IPS DF 4.7 (cell line): Measurements from ENCODE around the gene IL20.

Experiments
- DNase-seq: peaks from one replicate; pipeline ENCODE4 v3.0.0-alpha.2; 2013; ENCODE audit warnings: low spot score; ENCODE audit errors: extremely low read depth

Gene IL20

GRCh38 chr1:206901944-206902343 lies 36.5 kb downstream of the IL20 start:
- no peak for DNase-seq

- DNase-seq: no peak
These were observed 37.3 kb downstream of the IL20 start for GRCh38 chr1:206902702-206903101.

GRCh38 chr1:206903687-206904086 lies 38.3 kb downstream of the IL20 start:
- no peak for DNase-seq

- no peak for DNase-seq
These were observed 39.2 kb downstream of the IL20 start for GRCh38 chr1:206904423-206905142.

- no peak for DNase-seq
These were observed 40.1 kb downstream of the IL20 start for GRCh38 chr1:206905295-206906164.

GRCh38 chr1:206907304-206907991 lies 42.0 kb downstream of the IL20 start:
- DNase-seq: no peak

- no peak for DNase-seq
These were observed 42.6 kb downstream of the IL20 start for GRCh38 chr1:206908038-206908437.

GRCh38 chr1:206909161-206909882 lies 43.9 kb downstream of the IL20 start:
- DNase-seq: no peak

GRCh38 chr1:206909883-206910318 lies 44.5 kb downstream of the IL20 start:
- no peak for DNase-seq

- no peak for DNase-seq
These were observed 45.7 kb downstream of the IL20 start for GRCh38 chr1:206911064-206911663.

- no peak for DNase-seq
These were observed 47.1 kb downstream of the IL20 start for GRCh38 chr1:206912445-206913095.

- DNase-seq: no peak
These were observed 48.5 kb downstream of the IL20 start for GRCh38 chr1:206913766-206914537.

GRCh38 chr1:206915030-206915735 lies 49.8 kb downstream of the IL20 start:
- no peak for DNase-seq

GRCh38 chr1:206916000-206916709 lies 50.7 kb downstream of the IL20 start:
- no peak for DNase-seq

- DNase-seq: no peak
These were observed 52.7 kb downstream of the IL20 start for GRCh38 chr1:206918076-206918475.
